Upper lobe of right lung (tissue), 1 donor: ENCODE results near the gene RPL22L1. TPM values are rescaled to one million over a fixed set of nuclear protein-coding genes. Genes with fewer than 3 reads are reported as not detected.

Experiments
- ATAC-seq: fragments of 200-7000 bp; cut with Tn5 transposase; one replicate; pipeline ENCODE4 v1.9.1; 2020; ENCODE audit warnings: mild to moderate bottlenecking, moderate library complexity
- DNase-seq: peaks from one replicate; pipeline ENCODE4 v3.0.0-alpha.2; 2020
- H3K27ac ChIP-seq: fragments of 200-600 bp; one replicate; pipeline ENCODE4 v1.8.0; 2022
- H3K27me3 ChIP-seq: fragments of 200-600 bp; one replicate; pipeline ENCODE4 v1.8.0; 2022; ENCODE audit warnings: mild to moderate bottlenecking
- H3K36me3 ChIP-seq: fragments of 200-600 bp; one replicate; pipeline ENCODE4 v1.8.0; 2022
- H3K4me1 ChIP-seq: fragments of 200-600 bp; one replicate; pipeline ENCODE4 v1.8.0; 2022
- H3K4me3 ChIP-seq: fragments of 200-600 bp; one replicate; pipeline ENCODE4 v1.8.0; 2022; ENCODE audit warnings: mild to moderate bottlenecking
- H3K9me3 ChIP-seq: fragments of 200-600 bp; one replicate; pipeline ENCODE4 v1.8.0; 2022
- CTCF ChIP-seq: fragments of 200-600 bp; IDR thresholded peaks from one replicate; pipeline ENCODE4 v1.8.0; 2022; ENCODE audit warnings: antibody characterized with exemption
- intact Hi-C: fragments of 100-400 bp; cut with DNase I; formaldehyde crosslinking; loops from one replicate; pipeline ENCODE4 v1.11.0; 2022
- total RNA-seq: library from RNA; stranded (reverse); fragmentation: NEBNext Ultra II Directional; extraction: Animal tissue kit (Norgen Biotek cat#: 25700); gene quantifications from one replicate; pipeline ENCODE4 v1.2.1, GENCODE V29; 2021
- donor health status: DM: no; HTN: yes; CAD: no; lungs with severe emphysema.

Gene RPL22L1
- total RNA-seq, 1 donor from 2014 or later: 33.1 TPM

GRCh38 chr3:170844377-170844776, 25.6 kb downstream of the RPL22L1 start:
- Histone ChIP-seq H3K4me3 (no peak overlapping the region), H3K27me3 (no peaks in the 10 kb centered on the region), H3K36me3 (no peaks in the 10 kb centered on the region), H3K9me3 (no peaks in the 10 kb centered on the region), H3K4me1 (no peaks in the 10 kb centered on the region), H3K27ac (no peak overlapping the region)
- DNase-seq (no peak), ATAC-seq (no peak)
- no peak for TF ChIP-seq CTCF
- intact Hi-C loops: no loop called here

GRCh38 chr3:170840291-170840859, 29.6 kb downstream of the RPL22L1 start:
- Histone ChIP-seq H3K27ac (no peak overlapping the region), H3K4me1 (no peaks in the 10 kb centered on the region), H3K4me3 (no peak overlapping the region), H3K27me3 (no peaks in the 10 kb centered on the region), H3K36me3 (no peaks in the 10 kb centered on the region), H3K9me3 (no peaks in the 10 kb centered on the region)
- TF ChIP-seq CTCF: no peak
- no peak for DNase-seq
- intact Hi-C loops: no loop called here
- no peak for ATAC-seq

- Histone ChIP-seq H3K36me3 (no peaks in the 10 kb centered on the region), H3K4me1 (no peaks in the 10 kb centered on the region), H3K9me3 (no peaks in the 10 kb centered on the region), H3K27ac (no peak overlapping the region), H3K4me3 (no peak overlapping the region), H3K27me3 (no peaks in the 10 kb centered on the region)
- no peak for TF ChIP-seq CTCF
- intact Hi-C loops: no loop called here
- ATAC-seq (no peak), DNase-seq (no peak)
Measured at GRCh38 chr3:170839518-170840100, 30.4 kb downstream of the RPL22L1 start.

GRCh38 chr3:170836491-170836890, 33.5 kb downstream of the RPL22L1 start:
- TF ChIP-seq CTCF: no peak
- DNase-seq (no peak), ATAC-seq (no peak)
- H3K4me3 ChIP-seq: no peak overlapping the region
- no peaks in the 10 kb centered on the region for H3K36me3 ChIP-seq
- intact Hi-C loops: no loop called here
- no peak overlapping the region for H3K27ac ChIP-seq
- no peaks in the 10 kb centered on the region for H3K4me1 ChIP-seq
- no peaks in the 10 kb centered on the region for H3K9me3 ChIP-seq
- no peaks in the 10 kb centered on the region for H3K27me3 ChIP-seq

GRCh38 chr3:170835336-170835735, 34.7 kb downstream of the RPL22L1 start:
- no peak for ATAC-seq
- no peak overlapping the region for H3K27ac ChIP-seq
- H3K9me3 ChIP-seq: no peaks in the 10 kb centered on the region
- no peaks in the 10 kb centered on the region for H3K4me1 ChIP-seq
- H3K36me3 ChIP-seq: no peaks in the 10 kb centered on the region
- H3K4me3 ChIP-seq: no peak overlapping the region
- TF ChIP-seq CTCF: no peak
- H3K27me3 ChIP-seq: no peaks in the 10 kb centered on the region
- no peak for DNase-seq
- intact Hi-C loops: no loop called here

- no peak for ATAC-seq
- no peaks in the 10 kb centered on the region for H3K27me3 ChIP-seq
- no peak for TF ChIP-seq CTCF
- DNase-seq: no peak
- intact Hi-C loops: no loop called here
- H3K4me1 ChIP-seq: no peaks in the 10 kb centered on the region
- no peaks in the 10 kb centered on the region for H3K9me3 ChIP-seq
- H3K27ac ChIP-seq: no peak overlapping the region
- H3K4me3 ChIP-seq: no peak overlapping the region
- H3K36me3 ChIP-seq: no peaks in the 10 kb centered on the region
Measured at GRCh38 chr3:170830580-170830979, 39.4 kb downstream of the RPL22L1 start.
